HG03520 (cell line): ENCODE measurements around the gene CNNM2.

Experiments used
- ATAC-seq: cut with Tn5 transposase; IDR thresholded peaks from one replicate; pipeline ENCODE4 v1.9.1; 2021; ENCODE audit warnings: mild to moderate bottlenecking, moderate library complexity; ENCODE audit not compliant: unreplicated experiment

Gene CNNM2

GRCh38 chr10:102917962-102918816 is at the start of gene CNNM2:
TSS of gene CNNM2 (plus strand) at chr10:102918294. CDS start at chr10:102918481, 187 bp downstream.
- peak; percentile 85 for ATAC-seq

GRCh38 chr10:102868911-102869257 is 49.2 kb upstream of the CNNM2 start:
- ATAC-seq = no peak

- no peak for ATAC-seq
These were observed 48.6 kb upstream of the CNNM2 start, which contains the start of gene AS3MT for GRCh38 chr10:102869258-102870198. TSS of gene AS3MT (plus strand) at chr10:102869470. CDS start at chr10:102869593, 123 bp downstream.

- ATAC-seq = no peak
These were observed 47.9 kb upstream of the CNNM2 start for GRCh38 chr10:102870221-102870620.

- no peak for ATAC-seq
These were observed 45.9 kb upstream of the CNNM2 start for GRCh38 chr10:102872163-102872562.

GRCh38 chr10:102876747-102877153 is 41.3 kb upstream of the CNNM2 start:
- no peak for ATAC-seq

- ATAC-seq = no peak
These were observed 39.5 kb upstream of the CNNM2 start for GRCh38 chr10:102878629-102879028.

- no peak for ATAC-seq
These were observed 37.8 kb upstream of the CNNM2 start for GRCh38 chr10:102880256-102880655.

- ATAC-seq = no peak
These were observed 30.0 kb upstream of the CNNM2 start for GRCh38 chr10:102888048-102888447.

- no peak for ATAC-seq
These were observed 23.5 kb upstream of the CNNM2 start for GRCh38 chr10:102894466-102895213.

- no peak for ATAC-seq
These were observed 18.1 kb upstream of the CNNM2 start for GRCh38 chr10:102900006-102900405.

- no peak for ATAC-seq
These were observed 13.7 kb upstream of the CNNM2 start for GRCh38 chr10:102904346-102904745.

GRCh38 chr10:102906507-102906906 is 11.6 kb upstream of the CNNM2 start:
- ATAC-seq = no peak

GRCh38 chr10:102914781-102915180 is 3.3 kb upstream of the CNNM2 start:
- no peak for ATAC-seq

GRCh38 chr10:102916173-102916572 is 1.9 kb upstream of the CNNM2 start:
- no peak for ATAC-seq

- ATAC-seq = peak; percentile 31
These were observed 656 bp upstream of the CNNM2 start for GRCh38 chr10:102917314-102917961.

GRCh38 chr10:102918817-102919245 is 737 bp downstream of the CNNM2 start:
- ATAC-seq = no peak

- ATAC-seq = no peak
These were observed 1.3 kb downstream of the CNNM2 start for GRCh38 chr10:102919246-102919959.

- ATAC-seq = no peak
These were observed 2.1 kb downstream of the CNNM2 start for GRCh38 chr10:102919992-102920739.
